GM19035 (cell line): ENCODE measurements around the gene RCAN3.

Experiments
- ATAC-seq: cut with Tn5 transposase; IDR thresholded peaks from one replicate; pipeline ENCODE4 v1.9.1; 2021; ENCODE audit not compliant: unreplicated experiment

Gene RCAN3

DNA sequence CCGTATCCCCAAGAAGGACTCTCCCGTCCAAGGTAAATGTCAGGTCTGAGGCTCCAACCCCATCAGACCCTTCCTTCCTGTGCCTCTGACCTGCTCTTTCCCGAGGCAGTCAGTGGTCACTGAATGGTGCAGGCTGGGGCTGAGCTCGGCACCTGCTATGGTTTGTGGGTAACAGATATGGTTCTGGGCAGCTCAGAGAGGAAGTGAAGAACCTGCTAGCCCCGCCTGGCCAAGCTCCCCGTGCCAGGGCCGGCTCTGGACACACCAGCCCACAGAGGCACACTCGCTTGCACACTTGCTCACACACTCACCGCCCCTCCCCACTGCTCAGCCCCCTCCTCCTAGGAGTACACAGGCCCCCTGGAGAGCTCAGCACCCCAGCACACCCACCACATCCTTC is 69.7 kb downstream of the RCAN3 start:
- ATAC-seq: no peak

DNA sequence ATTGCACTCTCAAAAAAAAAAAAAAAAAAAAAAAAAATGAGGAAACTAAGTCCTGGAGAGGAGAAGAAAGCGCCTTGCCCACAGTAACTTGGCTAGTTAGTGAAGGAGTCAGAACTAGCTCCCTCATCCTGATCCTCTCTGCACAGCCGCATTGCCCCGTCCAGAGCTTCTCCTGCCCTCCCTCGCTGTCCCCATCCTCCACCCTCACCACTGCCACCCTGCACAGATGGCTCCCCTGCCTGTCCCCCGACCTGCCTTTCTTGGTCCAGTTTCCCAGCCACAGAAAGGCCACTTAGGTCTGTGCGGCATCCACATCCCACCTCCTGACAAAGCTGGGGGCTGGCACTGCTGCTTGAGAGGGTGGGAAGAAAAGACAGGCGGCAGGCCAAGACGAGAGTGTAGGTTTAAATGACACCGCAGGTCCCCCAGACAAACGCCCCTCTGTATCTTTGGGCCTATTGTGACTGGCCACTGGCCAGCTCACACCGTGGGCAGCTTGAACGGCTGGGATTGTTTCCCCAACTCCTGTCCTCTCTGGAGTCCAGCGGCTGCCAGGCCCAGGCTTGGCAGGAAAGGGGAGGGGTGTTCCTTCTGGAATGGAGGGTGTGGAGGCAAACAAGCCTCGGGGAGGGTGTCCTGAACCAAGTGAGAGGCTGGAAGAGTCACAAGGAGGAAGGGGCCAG is 73.4 kb downstream of the RCAN3 start:
- ATAC-seq: no peak

DNA sequence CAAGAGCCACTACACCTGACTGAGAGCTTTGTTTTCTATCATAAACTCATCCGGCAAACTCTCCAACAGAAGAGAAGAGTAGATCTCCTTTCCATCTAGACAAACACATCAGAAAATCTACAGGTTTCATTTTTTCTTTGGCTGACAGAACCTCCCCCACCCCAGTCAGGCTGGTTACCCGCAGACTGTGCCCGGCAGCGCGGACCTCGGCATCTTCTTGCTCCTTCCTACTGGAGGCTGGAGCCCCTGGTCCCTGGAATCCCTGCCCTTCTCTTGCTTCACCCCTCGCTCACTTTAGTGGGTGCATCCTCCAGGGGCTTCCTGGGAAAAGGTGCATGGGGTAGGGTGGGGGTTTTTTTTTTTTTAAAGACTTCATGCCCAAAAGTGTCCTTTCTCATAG is 76.2 kb downstream of the RCAN3 start:
- no peak for ATAC-seq

DNA sequence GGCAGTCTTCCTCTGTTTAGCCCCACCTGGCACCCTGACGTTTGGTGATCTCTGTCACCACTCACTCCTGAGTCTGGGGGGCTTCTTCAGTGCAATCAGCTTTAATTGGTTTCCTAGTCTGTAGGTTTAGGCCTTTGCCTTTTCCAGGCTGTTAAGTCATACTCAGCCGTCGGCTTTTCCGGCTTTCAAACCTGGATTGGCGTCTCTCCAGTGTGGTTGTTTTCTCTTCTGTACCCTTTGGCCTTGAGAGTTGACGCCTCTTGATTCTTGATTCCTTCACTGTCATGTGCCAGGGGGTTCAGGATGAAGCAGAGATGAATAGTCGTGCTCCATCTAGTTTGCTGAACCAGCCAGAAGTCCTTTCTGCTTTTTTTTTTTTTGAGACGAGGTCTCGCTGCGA is 78.1 kb downstream of the RCAN3 start:
- ATAC-seq: no peak

DNA sequence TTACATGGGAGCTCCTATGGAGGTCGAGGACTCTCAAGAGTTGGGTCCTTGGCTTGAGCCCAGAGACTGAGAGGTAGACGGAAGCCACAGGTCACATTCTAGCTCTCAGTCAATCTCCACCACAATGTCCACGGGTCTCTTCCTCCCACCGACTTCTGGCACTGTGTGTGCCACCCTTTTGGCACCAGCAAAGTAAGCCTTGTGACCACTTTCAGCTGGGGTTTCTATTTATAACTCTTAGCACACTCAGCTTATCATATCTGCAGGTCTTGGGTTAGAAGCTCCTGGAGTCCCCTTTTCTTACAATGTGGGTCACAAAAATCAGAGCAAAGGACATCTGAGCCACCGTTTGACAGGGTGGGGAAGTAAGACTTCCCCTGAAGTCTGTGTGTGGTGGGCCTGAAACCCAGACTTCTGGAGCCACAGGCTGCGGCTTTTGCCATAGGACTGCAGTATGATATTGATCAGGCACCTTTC is 81.6 kb downstream of the RCAN3 start:
- no peak for ATAC-seq

DNA sequence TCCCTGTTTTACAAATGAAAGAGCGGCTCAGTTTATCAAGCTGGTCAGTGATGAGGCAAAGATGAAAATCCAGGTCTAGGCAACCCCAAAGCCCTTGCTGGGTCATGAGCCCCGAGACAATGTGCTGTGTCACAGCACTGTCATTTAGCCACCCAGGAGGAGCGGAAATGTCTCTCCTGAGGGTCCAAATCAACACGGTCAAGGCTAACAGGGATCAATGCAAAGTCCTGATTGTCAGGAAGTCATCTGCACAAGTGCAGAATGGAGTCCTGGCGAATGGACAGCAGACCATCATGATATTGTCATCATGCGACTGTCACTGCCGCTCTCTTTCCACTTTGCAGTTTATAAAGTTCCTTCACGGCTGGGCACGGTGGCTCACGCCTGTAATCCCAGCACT is 83.5 kb downstream of the RCAN3 start:
- no peak for ATAC-seq

DNA sequence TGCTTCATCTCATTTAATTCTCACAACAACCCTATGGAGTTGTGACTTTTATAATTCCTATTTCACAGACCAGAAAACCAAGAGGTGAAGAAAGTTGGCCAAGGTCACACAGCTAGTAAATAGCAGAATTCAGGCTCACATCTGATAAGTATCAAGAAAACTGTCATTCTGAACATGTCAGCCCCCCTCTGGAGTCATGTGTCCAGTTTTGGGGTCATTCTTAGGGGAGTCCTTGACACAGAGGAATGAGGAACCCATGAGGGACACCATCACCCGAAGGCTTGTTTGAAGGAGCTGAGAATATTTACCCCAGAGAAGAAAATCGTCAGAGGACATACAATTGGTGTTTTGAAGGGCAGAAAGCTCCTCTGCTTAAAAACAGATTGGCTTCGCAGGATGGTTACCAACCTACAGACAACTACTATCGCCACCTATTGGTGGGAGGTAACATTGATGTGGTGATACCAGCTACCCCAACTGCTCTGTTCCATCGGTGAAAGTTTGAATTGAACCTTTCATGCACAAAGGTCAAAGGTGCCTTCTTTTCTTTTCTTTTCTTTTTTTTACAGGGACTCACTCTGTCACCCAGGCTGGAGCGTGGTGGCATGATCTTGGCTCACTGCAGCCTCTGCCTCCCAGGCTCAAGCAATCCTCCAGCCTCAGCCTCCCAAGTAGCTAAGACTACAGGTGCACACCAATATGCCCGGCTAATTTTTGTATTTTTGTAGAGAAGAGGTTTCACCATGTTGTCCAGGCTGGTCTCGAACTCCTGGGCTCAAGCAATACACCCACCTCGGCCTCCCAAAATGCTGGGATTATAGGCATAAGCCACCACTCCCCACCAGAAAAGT is 84.6 kb downstream of the RCAN3 start:
- peak; percentile 52 for ATAC-seq

DNA sequence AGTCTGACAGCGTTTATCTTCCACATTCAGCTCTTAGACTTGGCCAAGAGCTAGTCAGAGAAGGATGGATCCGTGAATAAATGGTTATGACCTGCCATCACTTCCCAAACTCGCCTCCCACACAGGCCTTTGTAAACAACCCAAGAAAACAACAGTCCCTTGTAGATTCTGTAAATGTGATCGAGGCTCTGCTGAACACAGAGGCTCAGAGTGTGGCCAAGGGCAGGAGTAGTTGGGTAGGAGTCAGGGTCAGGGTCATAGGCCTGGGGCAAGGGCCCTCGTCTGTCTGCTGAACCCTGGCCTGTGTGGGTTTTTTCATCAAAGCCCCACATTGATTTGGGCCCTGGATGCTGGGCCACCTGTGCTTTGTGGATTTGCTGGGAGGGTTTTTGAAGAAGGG is 85.9 kb downstream of the RCAN3 start:
- no peak for ATAC-seq

DNA sequence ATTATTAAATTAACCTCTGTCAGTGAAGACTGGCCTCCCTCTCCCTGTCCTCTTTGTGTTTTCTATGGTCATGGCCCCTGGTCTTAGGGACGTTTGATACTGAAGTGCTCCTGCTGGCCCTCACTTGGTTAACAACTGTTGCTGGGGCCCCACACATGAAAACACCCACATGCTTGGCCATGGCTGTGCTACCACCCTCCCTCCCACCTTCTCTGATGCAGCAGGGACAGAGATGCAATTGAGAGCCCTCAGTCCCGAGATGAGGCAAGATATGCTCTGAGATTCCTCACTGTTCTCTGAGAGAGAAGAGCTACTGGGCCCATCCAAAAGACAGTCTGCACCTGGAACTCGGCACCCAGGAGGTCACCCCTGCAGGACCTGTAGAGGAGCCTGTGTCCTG is 86.6 kb downstream of the RCAN3 start:
- no peak for ATAC-seq
